Natural killer cell treated with Interleukin-12 subunit alpha and Interleukin-12 subunit beta and Interleukin-15 and Interleukin-18, amount 100 ng/mL, for 72 hours (primary cell): ENCODE measurements around the gene CCT4. TPM values are rescaled to one million over a fixed set of nuclear protein-coding genes. Genes with fewer than 3 reads are reported as not detected.
"Not testable (repeated sequence)": the region's sequence is repeated elsewhere in the genome, so short reads cannot be mapped to it uniquely, and the experiment has no call there.

Experiments used
- ATAC-seq, 2 donors: fragments of 150-1000 bp; cut with Tn5 transposase in 1 of 2; sonication (Bioruptor Pico), chemical (Tn5 transposase) in 1 of 2; 2 replicates each; pipeline ENCODE4 v1.10.0; 2021
- DNase-seq: peaks from one replicate; pipeline ENCODE4 v3.0.0; 2022; ENCODE audit warnings: low spot score
- H3K27ac Mint-ChIP-seq, 2 donors: 1 replicate in 1 of 2; 2 replicates in 1 of 2; pipeline ENCODE4 v1.8.0; 2022; ENCODE audit warnings: mixed read lengths in 2 of 2, mild to moderate bottlenecking in 1 of 2, moderate library complexity in 1 of 2
- H3K27me3 Mint-ChIP-seq, 2 donors: 1 replicate in 1 of 2; 2 replicates in 1 of 2; pipeline ENCODE4 v1.8.0; 2022; ENCODE audit warnings: mixed read lengths in 2 of 2
- H3K36me3 Mint-ChIP-seq: one replicate; pipeline ENCODE4 v1.8.0; 2022; ENCODE audit warnings: mixed read lengths
- H3K4me1 Mint-ChIP-seq, 2 donors: 1 replicate in 1 of 2; 2 replicates in 1 of 2; pipeline ENCODE4 v1.8.0; 2022; ENCODE audit warnings: low read depth in 2 of 2, mixed read lengths in 2 of 2, mild to moderate bottlenecking in 1 of 2
- H3K4me3 Mint-ChIP-seq: one replicate; pipeline ENCODE4 v1.8.0; 2022; ENCODE audit warnings: mixed read lengths
- H3K9me3 Mint-ChIP-seq: 2 replicates; pipeline ENCODE4 v1.8.0; 2022; ENCODE audit warnings: mixed read lengths
- total RNA-seq, 2 donors: library from RNA; stranded (reverse); gene quantifications; one replicate each; pipeline ENCODE4 v1.2.3, GENCODE V29; 2022

CCT4 gene
- total RNA-seq, result 100 to 1,000 TPM; 207 to 291 TPM

DNA sequence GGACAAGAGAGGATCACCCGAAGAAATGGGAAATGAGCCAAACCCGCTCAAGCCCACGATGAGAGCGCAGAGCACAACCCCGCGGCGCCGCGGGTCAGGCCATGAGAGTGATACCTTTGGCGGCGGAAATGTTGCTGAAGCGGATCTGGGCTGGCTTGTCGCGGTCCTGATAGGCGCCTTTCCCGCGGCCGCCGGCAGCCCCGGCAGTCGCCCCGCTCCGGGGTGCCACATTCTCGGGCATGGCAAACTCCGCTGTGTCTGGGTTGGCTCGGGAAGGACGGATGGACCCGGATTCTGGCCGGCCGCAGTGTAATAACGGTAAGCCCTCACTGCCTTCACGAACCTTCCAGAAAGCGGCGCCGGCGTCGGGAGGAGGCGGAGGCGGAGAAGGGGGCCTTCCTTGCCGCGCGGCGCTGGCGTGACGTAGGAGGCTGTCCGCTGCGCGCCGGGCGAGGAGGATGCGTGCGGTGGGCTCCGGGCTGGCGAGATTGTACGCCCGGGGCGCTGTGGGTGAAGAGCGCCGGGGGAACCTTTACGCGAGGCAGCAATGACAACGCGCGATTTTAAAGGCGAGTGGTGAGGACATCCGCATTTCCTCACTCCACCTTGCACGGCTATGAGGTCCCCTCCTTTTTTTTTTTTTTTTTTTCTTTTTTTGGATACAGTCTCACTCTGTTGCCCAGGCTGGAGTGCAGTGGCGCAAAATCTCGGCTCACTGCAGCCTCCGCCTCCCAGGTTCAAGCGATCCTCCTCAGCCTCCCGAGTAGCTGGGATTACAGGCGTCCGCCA lies at the start of gene CCT4:
Gene CCT4 (minus strand): TSS at position 390 of the 789 bp plus-strand sequence. CDS start 149 bp downstream, at position 241.
- H3K36me3 Mint-ChIP-seq, result peaks cover 13% of the 10 kb centered on the region
- peak; percentile 93 for DNase-seq
- H3K9me3 Mint-ChIP-seq, result no peaks in the 10 kb centered on the region
- peak; percentile 93 to 95 for ATAC-seq
- peaks cover 13 to 21% of the 10 kb centered on the region in 2 donors for H3K4me1 Mint-ChIP-seq
- H3K27ac Mint-ChIP-seq, result peak within 1 kb of the TSS; percentile 92 to 96
- H3K27me3 Mint-ChIP-seq, result no peaks in the 10 kb centered on the region
- H3K4me3 Mint-ChIP-seq, result peak within 1 kb of the TSS; percentile 95

GRCh38 chr2:61937886-61938285 lies 49.4 kb upstream of the CCT4 start:
- H3K27ac Mint-ChIP-seq, result no peak overlapping the region
- no peaks in the 10 kb centered on the region for H3K4me1 Mint-ChIP-seq
- ATAC-seq (no peak), DNase-seq (no peak)
- no peaks in the 10 kb centered on the region for H3K36me3 Mint-ChIP-seq
- no peaks in the 10 kb centered on the region for H3K9me3 Mint-ChIP-seq
- no peak overlapping the region for H3K4me3 Mint-ChIP-seq
- no peaks in the 10 kb centered on the region for H3K27me3 Mint-ChIP-seq

GRCh38 chr2:61937098-61937497 lies 48.6 kb upstream of the CCT4 start:
- Mint-ChIP-seq H3K36me3 (no peaks in the 10 kb centered on the region), H3K27me3 (no peaks in the 10 kb centered on the region), H3K27ac (no peak overlapping the region), H3K9me3 (no peaks in the 10 kb centered on the region), H3K4me1 (peaks cover 0 to 2% of the 10 kb centered on the region in 2 donors), H3K4me3 (no peak overlapping the region)
- ATAC-seq (no peak), DNase-seq (no peak)

DNA sequence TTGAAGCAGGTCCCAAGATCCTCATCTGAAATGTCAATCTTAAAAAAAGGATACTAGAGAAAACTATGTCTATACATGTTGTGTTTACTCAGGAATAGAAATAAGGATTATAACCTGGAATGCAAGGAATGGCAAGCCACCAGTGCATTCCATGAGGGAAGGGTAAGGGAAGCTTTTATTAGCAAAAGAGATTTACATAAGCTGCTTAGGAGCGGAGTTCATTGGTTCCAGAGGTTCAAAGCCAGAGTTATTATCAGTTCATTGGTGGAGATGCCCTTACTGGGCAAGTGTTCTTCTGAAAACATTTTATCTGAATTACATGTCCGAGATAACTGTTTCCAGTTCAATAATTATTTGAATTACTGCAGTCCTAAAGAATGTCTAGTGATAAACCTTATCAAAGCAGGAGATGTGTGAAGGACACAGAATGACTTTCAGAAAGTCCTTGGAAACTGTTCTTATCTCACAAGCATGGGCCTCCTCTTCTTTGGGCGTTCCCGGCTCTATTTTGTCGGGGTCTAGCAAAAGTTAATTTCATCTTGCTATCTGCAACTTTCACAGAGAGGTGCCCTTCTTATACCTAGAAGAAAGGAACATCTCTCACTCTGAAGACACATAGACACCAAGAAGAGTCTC lies 40.5 kb upstream of the CCT4 start:
- Mint-ChIP-seq H3K4me1 (peaks cover 5% of the 10 kb centered on the region in 2 donors), H3K27ac (no peak overlapping the region), H3K9me3 (no peaks in the 10 kb centered on the region), H3K27me3 (no peaks in the 10 kb centered on the region), H3K4me3 (no peak overlapping the region), H3K36me3 (no peaks in the 10 kb centered on the region)
- no peak for DNase-seq
- no peak for ATAC-seq

DNA sequence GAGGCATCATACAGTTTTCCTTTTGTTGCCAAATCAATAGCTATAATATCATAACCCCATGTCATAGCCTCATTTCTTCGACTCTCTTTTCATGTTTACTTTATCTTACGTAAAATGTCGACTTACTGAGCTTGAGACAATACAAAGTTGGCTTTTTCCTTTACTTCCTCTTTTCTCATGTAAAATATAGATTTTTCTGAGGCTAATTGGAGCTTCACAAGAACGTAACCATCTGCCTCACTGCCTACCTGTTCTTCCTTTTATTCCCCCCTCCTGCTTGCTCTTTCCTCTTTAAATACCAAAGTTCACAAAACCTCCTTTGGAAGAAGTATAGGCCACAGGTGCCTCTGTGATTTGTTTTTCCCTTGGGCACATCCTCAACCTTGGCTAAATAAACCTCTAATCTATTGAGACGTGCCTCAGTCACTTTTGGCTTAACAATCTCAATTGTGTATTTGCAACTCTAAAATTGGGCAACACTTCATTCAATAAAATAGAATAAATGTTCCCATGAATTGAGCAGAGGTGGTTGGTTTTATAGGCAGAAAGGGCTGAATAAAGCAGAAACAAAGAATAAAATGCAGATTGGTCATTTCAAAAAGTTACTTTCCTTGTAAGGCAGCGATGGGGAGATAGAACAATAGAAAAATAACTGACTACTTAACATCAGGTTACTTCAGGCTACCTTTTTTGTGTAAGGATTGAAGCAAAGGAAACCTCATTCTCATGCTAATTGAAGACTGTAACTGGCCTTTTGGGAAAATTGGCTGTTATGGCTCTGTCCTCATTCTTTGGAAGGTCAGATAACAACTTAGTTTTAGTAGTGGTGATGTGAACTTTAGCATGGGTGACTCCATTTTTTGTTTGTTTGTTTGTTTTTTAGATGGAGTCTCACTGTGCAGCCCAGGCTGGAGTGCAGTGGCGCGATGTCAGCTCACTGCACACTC lies 38.3 kb upstream of the CCT4 start:
- Mint-ChIP-seq H3K4me3 (no peak overlapping the region), H3K9me3 (no peaks in the 10 kb centered on the region), H3K27me3 (no peaks in the 10 kb centered on the region), H3K4me1 (peaks cover 5 to 8% of the 10 kb centered on the region in 2 donors), H3K27ac (no peak overlapping the region), H3K36me3 (no peaks in the 10 kb centered on the region)
- ATAC-seq, result no peak
- no peak for DNase-seq

- Mint-ChIP-seq H3K9me3 (no peaks in the 10 kb centered on the region), H3K27me3 (no peaks in the 10 kb centered on the region), H3K27ac (no peak overlapping the region), H3K4me1 (peaks cover 5 to 8% of the 10 kb centered on the region in 2 donors), H3K36me3 (no peaks in the 10 kb centered on the region), H3K4me3 (no peak overlapping the region)
- DNase-seq (no peak), ATAC-seq (no peak)
Measured at GRCh38 chr2:61924895-61925663, 36.6 kb upstream of the CCT4 start.

DNA sequence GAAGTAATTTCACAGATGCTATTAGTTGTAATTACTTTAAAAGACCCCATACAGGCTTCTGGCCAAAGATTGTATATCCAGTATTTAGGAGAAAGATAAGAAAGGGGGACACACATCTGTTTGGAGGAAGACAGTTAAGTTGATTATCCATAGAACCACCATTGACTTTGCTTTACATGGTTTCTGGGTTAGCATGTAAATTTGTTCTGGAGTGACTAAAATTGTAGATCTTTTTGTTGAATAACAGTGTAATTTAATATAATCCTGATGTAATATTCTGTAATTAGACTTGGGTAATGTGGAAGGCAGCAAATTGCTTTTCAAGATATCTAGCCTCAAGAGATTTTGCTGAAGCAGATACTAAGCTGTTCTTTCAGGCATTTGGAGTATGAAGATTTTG lies 34.3 kb upstream of the CCT4 start:
- Mint-ChIP-seq H3K36me3 (no peaks in the 10 kb centered on the region), H3K9me3 (no peaks in the 10 kb centered on the region), H3K27ac (no peak overlapping the region), H3K4me1 (peaks cover 5% of the 10 kb centered on the region in 2 donors), H3K4me3 (no peak overlapping the region), H3K27me3 (no peaks in the 10 kb centered on the region)
- no peak for DNase-seq
- ATAC-seq, result no peak

- peaks cover 5% of the 10 kb centered on the region in 2 donors for H3K4me1 Mint-ChIP-seq
- H3K9me3 Mint-ChIP-seq, result no peaks in the 10 kb centered on the region
- H3K27me3 Mint-ChIP-seq, result no peaks in the 10 kb centered on the region
- no peak overlapping the region for H3K27ac Mint-ChIP-seq
- no peak overlapping the region for H3K4me3 Mint-ChIP-seq
- DNase-seq (no peak), ATAC-seq (no peak)
- H3K36me3 Mint-ChIP-seq, result no peaks in the 10 kb centered on the region
Measured at GRCh38 chr2:61920548-61920947, 32.1 kb upstream of the CCT4 start.

DNA sequence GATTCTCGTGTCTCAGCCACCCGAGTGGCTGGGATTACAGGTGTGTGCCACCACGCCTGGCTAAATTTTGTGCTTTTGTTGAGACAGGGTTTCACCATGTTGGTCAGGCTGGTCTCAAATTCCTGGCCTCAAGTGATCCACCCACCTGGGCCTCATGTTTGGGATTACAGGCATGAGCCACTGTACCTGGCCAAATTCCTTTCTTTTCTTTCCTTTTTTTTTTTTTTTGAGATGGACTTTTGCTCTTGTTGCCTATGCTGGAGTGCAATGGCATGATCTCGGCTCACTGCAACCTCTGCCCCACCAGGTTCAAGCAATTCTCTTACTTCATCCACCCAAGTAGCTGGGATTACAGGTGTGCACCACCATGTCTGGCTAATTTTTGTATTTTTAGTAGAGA lies 26.3 kb upstream of the CCT4 start:
- H3K27me3 Mint-ChIP-seq, result not testable (repeated sequence)

GRCh38 chr2:61911510-61911909 lies 23.1 kb upstream of the CCT4 start:
- H3K4me1 Mint-ChIP-seq, result peaks cover 8 to 12% of the 10 kb centered on the region in 2 donors
- no peak overlapping the region for H3K4me3 Mint-ChIP-seq
- ATAC-seq (no peak), DNase-seq (no peak)
- H3K27me3 Mint-ChIP-seq, result no peaks in the 10 kb centered on the region
- no peaks in the 10 kb centered on the region for H3K9me3 Mint-ChIP-seq
- no peak overlapping the region for H3K27ac Mint-ChIP-seq
- no peaks in the 10 kb centered on the region for H3K36me3 Mint-ChIP-seq

More for the DNA sequence above, 26.3 kb upstream of the CCT4 start:
- not testable (repeated sequence) for H3K4me1 Mint-ChIP-seq, H3K27ac Mint-ChIP-seq, H3K36me3 Mint-ChIP-seq, H3K9me3 Mint-ChIP-seq, ATAC-seq, H3K4me3 Mint-ChIP-seq, DNase-seq

GRCh38 chr2:61910603-61911002 lies 22.1 kb upstream of the CCT4 start:
- DNase-seq (no peak), ATAC-seq (no peak)
- no peaks in the 10 kb centered on the region for H3K27me3 Mint-ChIP-seq
- no peak overlapping the region for H3K27ac Mint-ChIP-seq
- no peaks in the 10 kb centered on the region for H3K36me3 Mint-ChIP-seq
- H3K4me3 Mint-ChIP-seq, result no peak overlapping the region
- H3K9me3 Mint-ChIP-seq, result no peaks in the 10 kb centered on the region
- peaks cover 16% of the 10 kb centered on the region in 2 donors for H3K4me1 Mint-ChIP-seq

- H3K4me1 Mint-ChIP-seq, result peaks cover 20 to 21% of the 10 kb centered on the region in 2 donors
- H3K27me3 Mint-ChIP-seq, result no peaks in the 10 kb centered on the region
- H3K9me3 Mint-ChIP-seq, result no peaks in the 10 kb centered on the region
- H3K27ac Mint-ChIP-seq, result no peak overlapping the region
- no peaks in the 10 kb centered on the region for H3K36me3 Mint-ChIP-seq
- DNase-seq, result no peak
- ATAC-seq, result no peak
- H3K4me3 Mint-ChIP-seq, result no peak overlapping the region
Measured at GRCh38 chr2:61909116-61909515, 20.7 kb upstream of the CCT4 start.

DNA sequence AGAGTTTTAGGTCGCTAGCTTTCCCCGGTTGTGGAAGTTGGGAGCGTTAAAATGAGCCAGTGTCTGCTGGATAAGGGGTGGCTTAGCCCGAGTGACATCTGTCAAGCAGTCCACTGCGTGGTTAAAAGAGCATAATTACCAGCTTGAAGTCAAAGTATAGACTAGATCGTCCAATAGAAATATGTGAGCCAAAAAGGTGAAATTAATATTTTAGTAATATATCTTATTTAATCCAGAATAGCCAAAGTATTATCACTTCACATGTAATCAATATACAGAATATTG lies 17.7 kb upstream of the CCT4 start:
- H3K27ac Mint-ChIP-seq, result peak overlapping the region; percentile 79 to 97
- H3K9me3 Mint-ChIP-seq, result no peaks in the 10 kb centered on the region
- H3K4me3 Mint-ChIP-seq, result peak overlapping the region; percentile 97
- H3K36me3 Mint-ChIP-seq, result no peaks in the 10 kb centered on the region
- H3K4me1 Mint-ChIP-seq, result peaks cover 15 to 21% of the 10 kb centered on the region in 2 donors
- DNase-seq, result no peak
- no peaks in the 10 kb centered on the region for H3K27me3 Mint-ChIP-seq
- ATAC-seq, result peak in 1 of 2 donors; percentile 24
